ENCODE measurements around the gene ABHD14A.

ABHD14A gene

DNA sequence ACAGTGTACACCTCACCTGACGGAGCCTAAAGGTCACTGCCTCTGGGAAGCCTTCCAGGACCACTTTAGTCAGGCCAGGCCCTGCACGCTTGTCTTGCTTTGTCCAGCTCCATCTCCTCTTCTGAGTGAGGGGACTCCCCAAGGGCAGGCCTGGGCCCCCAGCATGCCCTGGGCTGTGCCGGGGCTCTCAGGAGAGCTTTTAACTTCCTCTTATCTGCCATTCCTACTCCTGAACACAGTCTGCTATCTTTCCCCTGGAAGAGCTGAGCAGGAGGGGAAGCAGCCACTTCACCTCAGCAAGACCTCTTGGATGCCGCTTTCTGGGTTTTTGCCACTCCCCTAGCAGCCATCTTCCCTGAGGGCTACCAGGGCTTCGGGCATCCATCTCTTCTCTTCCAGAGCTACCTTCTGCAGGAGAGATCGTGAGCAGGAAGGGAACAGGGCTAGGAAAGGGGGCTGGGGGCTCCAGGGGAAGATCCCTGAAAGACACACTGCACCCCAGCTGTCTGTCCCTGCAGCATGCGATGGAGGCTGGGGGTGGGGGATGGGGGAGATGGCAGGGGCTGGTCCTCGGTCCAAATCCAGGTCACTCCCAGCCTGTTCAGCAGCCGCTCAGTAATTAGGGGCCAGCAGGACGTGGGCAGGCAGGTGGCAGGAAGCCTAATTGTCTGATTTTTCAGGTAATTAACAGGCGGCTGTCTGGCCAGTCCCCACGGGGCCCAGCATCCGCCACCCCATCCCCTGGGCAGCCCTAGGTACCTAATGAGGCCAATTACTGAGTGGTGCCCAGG is 40.8 kb downstream of the ABHD14A start:
- DNase-seq (ENCODE audit: low read depth in 2 of 3, low spot score in 2 of 3), result no peak

DNA sequence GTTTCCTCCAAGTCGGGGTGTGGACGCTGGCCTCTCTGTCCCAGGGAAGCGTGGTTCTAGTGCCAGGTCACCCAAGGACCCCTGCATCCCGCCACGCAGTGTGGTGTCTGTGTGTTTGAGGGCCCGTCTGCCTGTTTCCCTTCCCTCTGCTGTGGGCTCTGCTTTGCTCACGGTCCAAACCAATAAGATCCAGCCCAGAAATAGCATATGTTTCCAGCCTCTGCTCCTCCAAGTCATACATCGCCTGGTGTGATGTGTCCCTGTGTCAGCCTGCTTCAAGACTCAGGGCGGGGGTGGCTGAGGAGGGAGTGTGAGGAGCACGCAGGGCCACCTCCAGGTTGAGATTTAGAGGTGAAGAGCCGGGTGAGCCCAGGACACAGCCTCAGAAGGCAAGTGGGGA is 42.7 kb downstream of the ABHD14A start:
- DNase-seq (ENCODE audit: low read depth in 2 of 3, low spot score in 2 of 3), result no peak

DNA sequence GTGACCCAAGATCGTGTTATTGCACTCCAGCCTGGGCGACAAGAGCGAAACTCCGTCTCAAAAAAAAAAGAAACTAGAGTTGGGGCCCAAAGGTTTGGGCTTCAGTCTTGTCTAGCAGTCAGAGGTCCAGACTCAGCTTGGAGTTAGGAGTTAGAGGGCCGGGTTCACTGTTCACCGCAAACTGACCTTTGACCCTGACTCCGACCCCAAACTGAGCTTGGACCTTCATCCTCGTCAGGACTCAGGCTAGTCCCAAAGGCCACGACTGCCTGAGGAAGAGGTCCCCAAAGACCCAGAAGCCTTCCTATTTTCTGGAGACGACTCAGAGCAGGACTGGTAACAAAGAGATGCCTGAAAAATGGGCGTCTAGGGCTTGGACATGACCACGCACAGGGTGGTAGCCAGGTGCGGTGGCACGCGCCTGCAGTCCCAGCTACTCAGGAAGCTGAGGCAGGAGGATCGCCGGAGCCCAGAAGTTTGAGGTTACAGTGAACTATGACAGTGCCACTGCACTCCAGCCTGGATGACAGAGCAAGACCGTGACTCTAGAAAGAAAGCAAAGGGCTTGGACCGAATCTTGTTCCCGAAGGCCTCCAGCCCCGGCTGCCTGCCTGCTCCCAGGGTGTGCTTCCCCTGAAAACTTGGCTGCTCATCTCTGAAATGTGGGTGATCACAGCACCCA is 43.6 kb downstream of the ABHD14A start:
- no peak for DNase-seq (ENCODE audit: low read depth in 2 of 3, low spot score in 2 of 3)

DNA sequence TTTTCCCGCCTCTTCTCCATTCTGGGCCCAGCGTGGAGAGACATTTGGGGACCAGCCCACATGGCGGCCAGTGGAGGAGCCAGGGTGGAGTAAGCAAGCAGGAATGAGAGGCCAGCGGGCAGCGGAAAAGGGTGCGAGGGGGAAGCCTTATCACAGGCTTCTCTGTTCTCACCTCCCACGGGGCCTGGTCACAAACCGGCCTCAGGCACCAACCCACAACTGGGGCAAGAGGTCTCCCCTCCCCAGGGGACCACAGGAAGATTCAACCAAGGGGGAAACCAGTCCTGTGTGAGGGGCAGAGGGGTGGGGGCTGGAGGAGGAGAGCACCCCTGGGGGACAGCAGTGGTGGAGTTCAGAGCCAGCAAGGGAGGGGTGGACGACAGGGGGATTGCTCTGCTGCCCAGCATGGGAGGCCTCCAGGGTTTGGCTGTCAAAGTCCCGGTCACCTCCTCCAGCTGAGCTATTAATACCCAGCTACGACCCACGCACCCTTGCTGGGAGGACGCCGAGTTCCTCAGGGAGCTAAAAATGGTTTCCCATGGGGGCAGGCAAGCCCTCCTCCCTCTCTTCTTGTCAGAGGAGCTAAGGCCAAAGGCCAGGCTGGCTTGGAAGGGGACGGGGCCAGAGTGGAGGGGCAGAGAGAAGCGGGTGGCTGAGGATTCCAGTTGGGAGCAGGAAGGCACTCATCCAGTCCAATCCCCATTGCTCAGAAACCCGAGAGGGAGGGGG is 44.7 kb downstream of the ABHD14A start:
- no peak for DNase-seq (ENCODE audit: low read depth in 2 of 3, low spot score in 2 of 3)

GRCh38 chr3:52020796-52021195 is 45.9 kb downstream of the ABHD14A start:
- no peak for DNase-seq (ENCODE audit: low read depth in 2 of 3, low spot score in 2 of 3)

- DNase-seq (ENCODE audit: low read depth in 2 of 3, low spot score in 2 of 3), result no peak
These were observed 46.8 kb downstream of the ABHD14A start for GRCh38 chr3:52021489-52022268.

DNA sequence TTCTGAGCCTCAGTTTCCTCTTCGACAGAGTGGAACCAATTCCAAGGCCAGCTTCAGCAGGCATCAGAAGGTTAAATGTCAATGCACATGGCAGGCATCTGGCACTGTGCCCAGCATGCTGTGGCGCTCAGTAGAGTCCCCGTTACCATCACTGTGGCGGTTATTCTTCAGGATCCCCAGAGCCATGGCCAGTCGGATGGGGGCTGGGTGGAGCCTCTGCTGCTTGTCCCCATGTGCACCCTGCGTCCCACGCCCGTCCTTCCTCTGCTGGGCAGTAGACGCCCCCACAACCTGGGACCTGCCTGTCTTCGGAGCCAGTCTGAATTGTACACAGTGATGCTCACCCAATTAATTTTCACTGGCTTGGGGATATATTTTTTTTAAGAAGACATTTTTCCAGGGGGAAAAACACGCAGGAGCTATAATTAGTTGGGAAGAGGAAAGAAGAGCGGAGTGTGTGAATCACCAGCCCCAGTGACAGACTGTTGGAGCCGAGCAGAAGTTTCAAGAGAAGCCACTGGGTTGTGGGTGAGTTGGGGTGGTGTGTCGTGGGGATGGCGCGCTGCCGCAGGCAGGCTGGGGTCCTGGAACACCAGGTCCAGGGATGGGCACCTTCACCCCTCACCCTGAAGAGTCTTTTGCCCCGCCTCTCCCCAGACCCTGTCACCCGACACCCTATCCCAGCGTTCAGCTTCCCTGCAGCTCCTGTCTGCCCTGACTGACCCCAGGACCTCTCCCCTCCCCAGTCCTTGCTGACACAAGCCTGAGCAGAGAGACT is 47.6 kb downstream of the ABHD14A start:
- DNase-seq (ENCODE audit: low read depth in 2 of 3, low spot score in 2 of 3), result no peak

DNA sequence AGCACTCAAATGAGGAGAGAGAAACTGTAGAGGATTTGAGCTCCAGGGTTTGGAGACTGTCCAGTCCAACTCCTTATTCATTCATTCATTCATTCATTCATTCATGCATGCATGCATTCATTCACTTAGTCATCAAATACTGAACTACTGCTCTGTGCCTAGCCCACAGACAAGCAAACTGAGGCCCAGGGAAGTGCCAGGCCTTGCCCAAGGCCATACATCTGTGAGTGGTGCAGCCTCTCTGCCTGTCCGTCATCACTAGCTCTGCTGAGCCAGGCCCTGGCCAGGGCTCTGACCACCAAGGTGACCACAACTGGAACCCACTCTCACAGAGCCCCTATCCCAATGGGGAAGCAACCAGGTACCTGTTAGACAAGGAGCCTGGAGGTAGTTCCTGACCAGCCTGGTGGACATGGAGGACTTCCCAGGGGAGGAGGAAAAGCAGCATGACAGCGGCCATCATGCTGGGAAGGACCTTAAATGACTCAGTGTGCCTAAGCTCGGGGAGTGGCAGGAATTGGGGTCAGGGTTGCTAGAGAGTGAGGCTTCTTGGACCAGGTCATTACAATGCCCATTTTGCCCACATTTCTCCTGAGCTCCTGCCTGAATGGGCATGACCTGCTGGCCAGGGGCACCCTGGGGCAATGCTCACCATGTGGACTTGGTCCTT is 48.4 kb downstream of the ABHD14A start:
- DNase-seq (ENCODE audit: low read depth in 2 of 3, low spot score in 2 of 3), result no peak

GRCh38 chr3:52023860-52024764 is 49.2 kb downstream of the ABHD14A start:
- no peak for DNase-seq (ENCODE audit: low read depth in 2 of 3, low spot score in 2 of 3)

DNA sequence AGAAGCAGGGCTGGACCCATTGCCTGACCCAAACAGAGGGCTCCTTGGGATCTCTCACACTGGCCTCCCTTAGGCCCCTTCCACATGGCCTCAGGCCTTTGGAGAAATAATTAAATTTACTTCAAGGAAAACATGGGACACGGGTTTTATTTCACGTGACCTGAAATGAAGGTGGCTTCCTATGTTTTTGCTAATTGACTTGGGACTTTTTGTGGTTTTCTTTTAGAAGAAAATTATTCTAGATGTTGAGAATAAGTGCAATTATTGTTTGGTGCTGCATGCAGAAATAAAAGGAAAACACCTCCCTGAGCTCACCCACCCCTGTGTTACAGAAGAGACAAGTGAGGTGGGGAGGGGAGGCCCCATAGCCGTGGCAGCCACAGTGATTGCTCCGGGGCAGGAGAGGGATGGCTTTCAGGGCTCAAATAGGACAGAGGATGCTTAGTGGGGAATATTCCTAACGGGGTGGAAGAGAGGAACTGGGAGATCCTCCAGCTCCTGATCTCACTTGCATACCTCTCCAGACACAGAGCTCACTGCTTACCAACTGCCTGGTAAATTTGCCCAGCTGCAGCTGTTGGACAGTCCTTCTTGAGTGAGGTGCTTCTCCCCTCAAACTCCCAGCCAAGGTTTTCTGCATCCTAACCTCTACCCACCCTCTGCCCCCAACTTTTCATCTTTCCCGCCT is 50.0 kb downstream of the ABHD14A start:
- DNase-seq (ENCODE audit: low read depth in 2 of 3, low spot score in 2 of 3), result no peak

DNA sequence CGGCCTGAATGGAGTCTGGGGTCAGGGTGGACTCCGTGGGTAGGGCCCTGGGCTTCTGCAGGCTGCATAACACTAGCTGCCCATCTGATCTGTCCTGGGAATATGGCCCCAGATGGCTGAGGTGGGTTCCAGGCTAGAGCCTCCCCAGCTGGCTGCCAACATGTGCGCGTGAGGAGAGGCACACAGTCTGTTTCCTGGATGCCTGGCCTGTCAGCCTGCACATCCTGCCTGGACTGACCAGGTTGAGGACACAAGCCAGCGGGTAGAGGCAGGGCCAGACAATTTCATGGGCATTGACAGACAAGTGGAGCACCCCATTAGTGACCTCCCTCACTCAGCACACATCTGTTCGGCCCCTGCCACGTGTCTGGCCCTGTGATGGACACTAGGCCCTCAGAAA is 50.6 kb downstream of the ABHD14A start:
- DNase-seq (ENCODE audit: low read depth in 2 of 3, low spot score in 2 of 3), result no peak

GRCh38 chr3:52026041-52026440 is 51.2 kb downstream of the ABHD14A start:
- DNase-seq (ENCODE audit: low read depth in 2 of 3, low spot score in 2 of 3), result no peak

GRCh38 chr3:52028572-52028971 is 53.7 kb downstream of the ABHD14A start:
- no peak for DNase-seq (ENCODE audit: low read depth in 2 of 3, low spot score in 2 of 3)

DNA sequence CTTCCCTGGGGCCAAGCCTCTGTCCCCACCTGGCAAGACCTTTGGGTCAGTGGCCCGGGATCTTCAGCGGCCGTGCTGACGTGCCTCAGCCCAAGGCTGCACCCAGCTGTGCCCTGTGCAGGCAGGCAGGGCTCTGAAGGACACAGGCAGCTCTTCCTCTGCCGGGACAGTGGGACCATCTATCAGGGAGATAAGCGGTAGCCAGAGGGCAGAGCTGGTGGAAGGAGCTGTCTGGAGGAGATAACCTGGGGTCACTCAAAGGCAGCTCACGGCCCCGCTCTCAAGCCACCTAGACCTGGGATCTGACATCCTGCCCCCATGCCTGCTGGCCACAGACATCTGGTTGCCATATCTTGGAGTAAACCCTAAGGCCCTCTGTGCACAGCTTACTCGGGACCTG is 54.2 kb downstream of the ABHD14A start:
- DNase-seq (ENCODE audit: low read depth in 2 of 3, low spot score in 2 of 3), result no peak

DNA sequence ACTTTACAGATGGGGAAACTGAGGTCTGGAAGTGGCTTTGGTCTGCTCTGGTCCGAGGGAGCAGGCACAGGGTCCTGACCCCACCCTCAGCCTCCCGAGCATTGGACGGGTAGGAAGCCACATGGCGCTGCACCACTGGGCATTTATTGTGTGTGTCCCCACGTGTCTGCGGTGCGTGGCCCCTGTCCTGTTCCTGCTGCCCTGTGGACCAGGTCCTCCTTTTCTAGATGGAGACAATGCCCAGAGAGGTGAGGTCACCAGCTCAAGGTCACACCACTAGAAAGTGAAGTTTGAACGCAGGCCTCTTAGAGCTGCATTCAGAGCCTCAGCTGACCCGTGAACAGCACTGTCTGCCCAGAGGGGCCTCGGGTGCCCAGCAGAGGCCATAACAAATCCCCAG is 54.7 kb downstream of the ABHD14A start:
- no peak for DNase-seq (ENCODE audit: low read depth in 2 of 3, low spot score in 2 of 3)
